GM03348 (cell line): Measurements from ENCODE around the gene NEK10.
"Not testable (repeated sequence)": the region's sequence is repeated elsewhere in the genome, so short reads cannot be mapped to it uniquely, and the experiment has no call there.

ENCODE experiments used
- DNase-seq: peaks from one replicate; pipeline ENCODE4 v3.0.0; 2012; ENCODE audit warnings: low spot score

Gene NEK10

DNA sequence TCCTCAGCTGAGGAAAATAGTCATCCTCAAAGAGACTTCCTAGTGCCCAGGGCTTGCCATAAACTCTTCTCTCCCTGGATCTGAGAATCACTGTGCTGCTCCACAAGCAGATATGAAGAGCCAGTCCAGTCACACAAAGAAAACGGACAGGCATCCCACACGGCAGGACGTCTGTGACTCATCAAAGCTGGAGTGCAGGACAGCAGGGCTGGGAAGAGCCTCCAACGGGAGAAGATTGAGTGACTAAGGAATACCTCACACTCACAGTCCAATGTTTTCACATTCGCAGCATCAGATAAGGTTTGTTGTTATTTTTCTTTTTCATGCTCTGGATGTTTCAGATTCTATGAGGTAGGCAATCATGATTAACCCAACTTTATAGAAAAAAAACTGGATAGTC lies 57.8 kb downstream of the NEK10 start:
- DNase-seq = peak; percentile 82

GRCh38 chr3:27310688-27311087 lies 58.5 kb downstream of the NEK10 start:
- no peak for DNase-seq

- no peak for DNase-seq
These were observed 61.6 kb downstream of the NEK10 start for GRCh38 chr3:27307566-27307965.

DNA sequence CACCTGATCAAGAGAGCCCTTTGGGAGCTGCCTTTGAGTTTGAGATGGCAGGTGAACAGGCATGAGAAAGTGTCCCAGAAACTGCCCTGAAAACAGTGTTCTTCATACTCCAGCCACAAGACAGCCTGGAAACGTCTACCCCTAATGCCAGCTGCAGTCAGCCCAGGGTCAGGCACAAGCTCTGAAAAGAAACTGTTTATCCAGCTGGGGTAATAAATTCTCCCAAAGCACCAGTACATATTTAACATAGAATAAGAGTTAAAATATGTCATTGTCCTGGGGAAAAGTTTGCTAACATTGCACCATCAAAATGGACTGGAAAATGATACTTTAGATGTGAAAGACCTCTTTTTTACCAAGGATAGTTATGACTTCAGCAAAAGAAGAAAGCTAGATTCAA lies 66.3 kb downstream of the NEK10 start:
- DNase-seq = no peak

GRCh38 chr3:27298981-27299380 lies 70.2 kb downstream of the NEK10 start:
- DNase-seq = not testable (repeated sequence)

DNA sequence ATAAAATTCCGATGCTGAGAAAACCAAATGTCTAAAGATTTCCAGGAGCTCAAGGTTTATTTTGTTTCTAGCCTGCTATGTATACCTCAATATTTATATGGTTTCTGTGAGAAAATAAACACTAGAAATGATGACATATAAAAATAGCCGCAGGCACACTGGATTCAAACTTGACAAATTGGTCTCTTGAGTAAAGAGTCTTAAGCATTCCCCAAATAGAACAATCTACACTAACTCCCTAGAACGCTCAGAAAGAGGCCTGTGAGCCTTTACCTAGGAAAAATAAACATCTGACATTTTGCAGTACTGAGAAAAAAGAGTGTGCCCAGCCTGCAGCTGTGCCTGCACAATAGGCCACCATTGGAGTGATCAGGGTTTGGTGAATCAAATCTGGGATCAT lies 75.2 kb downstream of the NEK10 start:
- no peak for DNase-seq

GRCh38 chr3:27290760-27291159 lies 78.4 kb downstream of the NEK10 start:
- DNase-seq = peak; percentile 14

DNA sequence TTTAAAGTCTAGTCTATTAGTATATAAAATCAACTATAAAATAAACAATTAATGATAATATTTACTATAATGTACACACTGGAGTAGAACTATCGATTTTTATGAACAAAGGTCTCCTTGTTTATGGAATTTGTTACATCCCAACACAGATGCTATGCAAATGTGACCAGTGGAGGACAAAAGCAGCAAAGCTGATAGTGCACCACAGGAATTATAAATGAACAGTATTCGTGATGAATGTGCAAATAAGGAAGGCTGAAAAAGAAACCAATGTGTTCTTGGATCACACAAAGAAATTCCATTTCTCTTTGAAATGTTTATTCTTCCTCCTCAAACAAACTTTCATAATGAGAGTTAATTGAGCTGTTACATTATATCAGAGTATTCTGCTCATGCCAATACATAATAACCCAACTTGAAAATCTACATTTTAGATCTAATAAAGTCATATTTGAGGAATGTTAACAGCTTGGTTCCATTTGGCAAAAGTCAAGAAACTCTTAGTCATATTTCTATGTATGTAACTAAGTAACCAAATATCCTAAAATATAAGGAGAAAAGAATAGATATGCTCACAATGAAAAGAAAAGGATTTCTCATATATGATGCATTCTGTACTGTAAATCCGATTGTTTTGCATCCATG lies 79.3 kb downstream of the NEK10 start:
- DNase-seq = peak; percentile 24

DNA sequence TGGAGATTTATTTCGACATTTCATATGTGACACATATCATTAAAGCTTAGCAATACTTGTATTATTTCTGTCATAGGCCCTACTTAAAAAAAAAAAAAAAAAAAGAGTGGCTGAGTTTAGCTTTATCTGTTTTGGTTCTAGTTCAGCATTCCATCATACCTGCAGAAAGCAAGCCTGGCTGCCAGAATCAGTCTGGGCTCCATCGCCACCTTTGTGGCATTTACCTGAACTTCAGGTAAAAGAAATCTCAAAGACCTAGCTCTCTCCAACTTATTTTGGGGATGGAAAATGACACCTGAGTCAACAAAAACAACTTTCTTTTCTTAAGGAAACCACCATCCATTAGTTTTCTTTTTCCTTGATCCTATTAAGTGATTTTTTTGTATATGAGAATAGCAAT lies 82.1 kb downstream of the NEK10 start:
- DNase-seq = no peak

GRCh38 chr3:27286467-27286866 lies 82.7 kb downstream of the NEK10 start:
- DNase-seq = not testable (repeated sequence)

GRCh38 chr3:27285668-27286067 lies 83.5 kb downstream of the NEK10 start:
- DNase-seq = no peak

DNA sequence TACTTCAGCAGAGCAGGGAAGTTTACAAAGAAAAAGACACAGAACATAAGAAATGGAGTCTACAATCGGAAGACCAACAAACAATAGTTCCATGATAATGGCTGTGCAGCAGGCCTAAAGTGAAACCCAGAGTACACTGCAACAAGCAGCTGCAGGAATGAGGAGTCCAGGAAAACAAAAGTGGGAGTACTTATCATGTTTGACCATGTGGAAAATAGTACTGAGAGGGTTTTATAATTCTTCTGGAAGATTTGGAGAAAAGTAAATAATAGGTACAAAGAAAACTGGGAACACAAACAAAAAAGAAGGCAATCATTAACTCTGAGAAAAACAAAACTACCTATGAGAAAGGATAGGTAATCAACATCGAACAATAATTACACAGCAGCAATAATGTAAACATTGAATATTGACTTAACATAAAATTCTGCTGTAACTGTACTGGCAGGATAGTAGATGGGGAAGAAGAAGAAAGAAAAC lies 87.5 kb downstream of the NEK10 start:
- no peak for DNase-seq

DNA sequence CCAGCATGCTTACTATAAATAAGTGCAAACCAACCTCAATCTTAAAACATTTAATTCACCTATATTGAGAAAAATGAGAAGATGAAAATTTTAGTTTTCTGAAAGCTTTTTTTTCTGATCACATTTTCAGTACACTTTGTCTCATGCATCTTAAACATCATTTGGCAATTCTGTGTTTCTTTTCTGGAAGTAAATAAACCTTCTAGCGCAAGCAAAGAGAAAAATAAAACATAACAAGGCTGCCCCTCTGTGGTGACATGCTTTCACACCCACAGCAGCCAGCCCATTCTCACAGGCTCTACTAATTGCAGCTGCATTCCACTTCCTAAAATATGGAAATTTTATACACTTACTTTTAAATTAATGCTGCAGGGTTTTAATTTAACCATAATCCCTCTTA lies 90.1 kb downstream of the NEK10 start:
- peak; percentile 22 for DNase-seq

DNA sequence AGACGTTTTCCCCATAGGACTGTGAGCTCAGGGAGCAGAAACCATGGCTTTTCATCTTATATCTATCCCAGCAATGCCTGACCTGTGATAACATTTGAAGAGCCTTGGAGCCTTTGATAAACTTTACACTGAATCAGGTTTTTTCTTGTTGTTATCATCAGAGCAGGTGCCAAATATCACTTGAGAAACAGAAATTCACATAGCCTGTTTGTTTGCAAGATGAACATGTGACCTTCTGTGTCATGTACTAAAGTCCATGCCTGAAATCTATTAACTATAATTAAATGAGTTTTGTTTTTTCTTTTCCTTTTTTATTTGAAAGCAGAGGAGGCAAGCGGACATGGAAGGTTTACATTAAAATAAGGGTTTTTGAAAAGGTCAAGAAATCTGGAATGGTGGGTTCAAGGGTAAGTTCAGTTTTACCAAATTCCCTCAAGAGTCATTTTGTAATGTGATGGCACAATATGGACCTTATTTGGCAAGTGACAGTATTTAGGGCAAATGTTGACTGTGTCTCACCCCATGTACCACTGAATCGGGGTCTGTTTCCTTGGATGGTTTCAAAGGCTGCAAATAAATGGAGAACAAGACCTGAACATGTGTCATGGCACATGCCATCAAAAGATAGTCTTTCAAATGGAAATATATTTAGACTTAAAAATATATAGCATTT lies 90.7 kb downstream of the NEK10 start:
- DNase-seq = no peak

GRCh38 chr3:27275441-27275990 lies 93.7 kb downstream of the NEK10 start:
- no peak for DNase-seq

- no peak for DNase-seq
These were observed 97.3 kb downstream of the NEK10 start for GRCh38 chr3:27271890-27272289.

- DNase-seq = no peak
These were observed 114.3 kb downstream of the NEK10 start for GRCh38 chr3:27254896-27255295.

DNA sequence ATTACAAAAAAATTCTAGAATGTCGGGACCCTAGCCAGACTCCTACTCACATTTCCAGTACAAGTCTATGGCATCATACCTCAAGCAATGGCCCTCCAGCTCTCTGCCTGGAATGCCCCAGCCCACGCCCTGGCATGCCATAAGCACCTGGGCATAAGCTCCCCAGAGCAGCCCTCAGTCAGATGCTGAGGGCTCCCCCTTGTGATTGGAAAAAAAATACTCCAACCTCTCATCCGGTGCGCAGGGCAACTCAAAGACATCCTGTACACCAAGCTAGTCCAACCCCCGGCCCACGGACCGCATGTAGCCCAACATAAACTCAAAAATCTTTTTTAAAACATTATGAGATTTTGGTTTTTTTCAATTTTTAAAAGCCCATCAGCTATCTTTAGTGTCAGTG lies 115.4 kb downstream of the NEK10 start:
- DNase-seq = peak; percentile 64

DNA sequence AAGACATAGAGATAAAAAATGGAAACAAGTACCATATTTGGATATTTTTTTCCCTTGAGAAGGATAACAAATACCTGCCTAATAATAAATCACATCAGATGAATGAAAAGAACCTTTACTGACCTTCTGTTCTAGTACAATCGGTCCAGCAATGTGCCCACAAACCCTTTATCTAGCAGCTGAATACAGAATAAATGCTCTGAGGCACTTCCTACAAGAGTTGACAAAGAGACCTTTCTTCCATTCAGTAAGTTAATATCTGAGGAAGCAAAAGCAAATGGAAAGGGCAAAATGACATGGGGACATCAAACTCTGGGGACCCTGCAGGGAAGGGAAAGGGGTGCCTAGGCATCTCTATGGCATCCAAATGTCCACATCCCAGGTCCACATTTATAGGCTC lies 115.8 kb downstream of the NEK10 start:
- DNase-seq = no peak

DNA sequence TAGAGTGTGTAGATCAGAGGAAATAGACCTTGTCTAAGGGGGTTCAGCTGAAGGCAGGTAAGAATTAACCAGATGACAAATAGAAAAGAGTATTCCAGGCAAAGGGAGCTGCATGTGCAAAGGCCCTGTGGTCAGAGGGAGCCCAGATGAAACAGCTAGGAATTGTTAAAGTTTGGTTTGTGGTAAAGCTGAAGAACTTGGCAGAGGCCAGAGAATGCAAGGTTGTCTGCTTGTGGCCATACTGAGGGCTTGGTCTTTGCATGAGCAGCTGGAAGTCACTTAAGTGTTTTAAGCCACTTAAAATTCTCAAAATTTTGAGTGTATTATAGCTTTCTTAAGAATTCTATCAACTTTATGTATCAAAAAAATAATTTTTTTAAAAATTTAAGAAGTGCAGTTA lies 116.5 kb downstream of the NEK10 start:
- DNase-seq = no peak

DNA sequence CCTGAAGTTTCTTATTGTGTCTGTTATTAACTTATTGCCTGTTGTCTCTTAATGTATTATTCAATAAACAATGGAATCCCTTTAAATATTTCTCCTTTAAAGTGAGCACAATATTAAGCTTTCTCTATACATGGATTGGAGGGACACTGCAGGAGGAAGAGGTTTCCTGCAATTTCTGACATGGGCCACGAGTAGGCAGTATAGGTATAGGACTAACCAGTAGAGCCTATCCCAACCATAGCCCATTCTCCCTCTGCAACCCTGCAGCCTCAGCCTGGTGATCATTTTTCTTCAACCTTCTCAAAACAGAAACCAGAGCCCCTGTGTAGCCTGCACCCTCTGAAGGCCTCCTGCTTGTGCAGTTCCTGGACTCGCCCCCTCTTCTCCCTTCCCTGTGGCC lies 124.8 kb downstream of the NEK10 start:
- DNase-seq = no peak

GRCh38 chr3:27239951-27240350 lies 129.2 kb downstream of the NEK10 start:
- no peak for DNase-seq

- DNase-seq = no peak
These were observed 140.4 kb downstream of the NEK10 start for GRCh38 chr3:27228805-27229204.

DNA sequence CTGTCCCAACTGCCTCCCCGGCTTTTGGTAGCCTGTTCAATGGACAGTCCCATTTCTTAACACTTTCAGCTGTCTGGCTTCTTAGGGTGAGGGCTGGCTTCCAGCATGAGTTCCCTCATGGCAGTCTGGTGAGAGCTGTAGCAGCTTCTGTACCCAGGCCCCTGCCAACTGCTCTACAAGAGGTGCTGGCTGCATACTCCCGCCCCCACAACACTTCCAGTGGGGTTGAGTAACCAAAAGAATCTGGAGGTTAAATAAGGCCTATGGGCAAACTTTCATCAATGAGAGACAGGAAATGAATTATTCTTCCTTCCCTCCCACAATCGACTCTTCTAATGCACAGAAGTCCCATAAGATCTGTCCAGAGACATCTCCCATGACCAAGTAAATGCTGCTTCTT lies 145.0 kb downstream of the NEK10 start:
- peak; percentile 49 for DNase-seq
